Hematopoietic multipotent progenitor cell treated with erythropoietin and hydrocortisone succinate and interleukin-3 and kit ligand, for 15 days (in vitro differentiated cells): ENCODE measurements around the gene SPACDR.

Source experiments
- DNase-seq: peaks from one replicate; pipeline ENCODE4 v3.0.0-alpha.2; 2015; ENCODE audit warnings: low spot score

Gene SPACDR

DNA sequence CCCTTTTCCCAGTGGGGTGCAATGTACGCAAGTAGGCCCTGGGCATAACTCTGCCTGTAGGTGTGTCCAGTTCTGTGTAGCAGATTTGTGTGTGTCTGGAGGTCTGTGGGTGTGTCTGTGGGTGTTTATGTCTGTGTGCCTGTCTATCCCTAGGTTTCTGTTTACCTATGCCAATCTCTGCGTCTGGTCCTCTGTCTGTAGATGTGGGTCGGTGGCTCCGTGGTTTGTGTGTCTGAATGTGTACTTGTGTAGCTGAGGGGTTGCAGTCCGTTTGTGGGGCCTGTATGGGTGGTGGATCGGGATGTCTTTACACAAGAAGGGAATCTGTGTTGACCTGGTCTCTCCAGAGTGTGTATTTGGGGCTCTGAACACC is 20.6 kb upstream of the SPACDR start:
- DNase-seq: no peak

- peak; percentile 8 for DNase-seq
Measured at GRCh38 chr7:100483722-100484672, 19.9 kb upstream of the SPACDR start, which contains the start of gene NYAP1. Gene NYAP1, plus strand, starts transcription at chr7:100483927. Its CDS starts 1,385 bp downstream, at chr7:100485312.

- DNase-seq: peak; percentile 79
Measured at GRCh38 chr7:100483090-100483721, 19.1 kb upstream of the SPACDR start.

GRCh38 chr7:100482728-100483089 is 18.6 kb upstream of the SPACDR start:
- no peak for DNase-seq

- no peak for DNase-seq
Measured at GRCh38 chr7:100481466-100481865, 17.4 kb upstream of the SPACDR start.

DNA sequence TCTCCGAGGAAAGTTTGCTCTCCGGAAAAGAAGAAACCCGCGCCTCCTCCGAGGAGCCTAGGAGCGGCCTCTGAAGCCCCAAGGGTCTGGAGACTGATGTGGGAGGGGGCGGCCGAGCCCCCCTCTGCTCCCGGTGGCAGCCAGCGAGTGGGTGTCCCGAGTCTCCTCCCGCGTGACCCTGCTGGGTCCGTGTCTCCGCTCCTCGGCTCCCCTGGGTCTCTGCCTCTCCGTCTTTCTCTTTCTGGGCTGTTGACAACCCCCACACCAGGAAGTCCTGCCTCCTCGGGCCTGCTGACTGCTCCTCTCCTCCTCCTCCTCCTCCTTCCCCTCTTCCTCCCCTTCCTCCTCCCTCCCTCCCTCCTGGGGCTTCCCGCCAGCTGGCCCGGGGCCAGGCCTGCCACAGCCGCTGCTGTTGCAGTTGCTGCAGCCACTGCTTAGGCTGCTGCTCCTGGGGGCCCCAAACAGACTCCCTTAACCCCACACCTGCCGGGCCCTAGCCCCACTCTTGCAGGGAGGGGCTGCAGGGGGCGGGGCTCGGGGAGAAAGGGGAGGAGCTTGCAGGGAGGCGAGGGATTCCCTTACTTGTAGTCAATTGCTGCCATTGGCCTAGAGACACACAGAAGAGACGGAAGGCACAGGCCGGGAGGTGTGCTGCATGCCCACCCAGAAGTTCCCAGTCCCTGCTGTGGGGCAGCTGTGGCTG is 15.0 kb upstream of the SPACDR start, which contains the start of gene TSC22D4:
TSC22D4 (minus strand) TSS at position 257 of the 703 bp plus-strand sequence. CDS start 1,176 bp downstream, outside the sequence.
- peak; percentile 93 for DNase-seq

DNA sequence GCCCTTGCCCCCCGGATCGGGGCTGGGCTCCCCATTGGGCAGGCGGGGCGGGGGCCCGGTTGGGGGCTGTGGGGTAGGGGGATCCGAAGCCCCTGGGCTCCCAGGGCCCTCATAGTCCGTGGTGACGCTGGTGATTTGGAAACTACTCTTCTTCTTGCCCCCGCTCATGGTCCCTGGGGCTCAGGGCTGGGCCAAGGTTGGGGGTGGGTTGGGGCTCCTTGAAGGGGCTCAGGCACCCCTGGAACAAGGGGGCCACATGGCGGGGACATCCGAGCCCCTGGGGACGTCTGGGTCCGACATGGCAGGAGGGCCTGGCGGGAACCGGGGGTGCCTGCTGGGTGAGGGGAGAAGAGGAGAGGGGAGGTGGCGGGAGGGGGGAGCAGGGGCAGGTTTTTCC is 13.8 kb upstream of the SPACDR start:
- DNase-seq: no peak

GRCh38 chr7:100476903-100477870 is 13.1 kb upstream of the SPACDR start:
- DNase-seq: peak; percentile 52

DNA sequence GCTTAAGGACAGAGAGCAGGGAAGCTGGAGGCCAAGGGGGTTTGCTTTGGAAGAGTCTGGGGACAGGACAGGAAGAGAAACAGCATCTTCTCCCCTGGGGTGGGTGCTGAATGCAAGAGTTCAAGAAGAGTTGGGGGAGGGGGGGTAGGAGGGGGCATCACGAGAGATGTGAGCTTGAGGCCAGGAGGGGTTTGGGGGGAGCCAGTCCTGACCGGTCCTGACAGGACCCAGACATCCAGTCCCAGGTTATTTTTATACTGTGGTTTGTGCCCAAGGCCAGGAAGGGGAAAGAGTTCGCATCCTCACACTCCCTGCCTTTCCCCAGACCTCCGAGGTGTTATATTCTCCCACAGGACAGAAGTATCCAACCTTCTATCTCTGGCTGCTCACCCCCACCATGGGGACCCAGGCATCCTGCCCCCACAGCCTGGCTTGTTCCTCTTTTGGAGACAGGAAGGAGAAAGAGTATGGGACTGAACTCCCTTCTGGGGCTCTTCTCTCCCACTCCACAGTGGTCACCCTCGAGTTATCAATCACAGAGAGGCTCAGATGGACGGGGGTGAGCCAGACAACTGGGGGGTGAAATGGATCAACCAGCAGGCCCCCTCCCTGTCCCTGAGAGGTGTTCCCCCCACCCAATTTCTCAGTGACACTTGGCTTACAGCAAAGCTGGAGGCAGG is 12.2 kb upstream of the SPACDR start:
- no peak for DNase-seq

DNA sequence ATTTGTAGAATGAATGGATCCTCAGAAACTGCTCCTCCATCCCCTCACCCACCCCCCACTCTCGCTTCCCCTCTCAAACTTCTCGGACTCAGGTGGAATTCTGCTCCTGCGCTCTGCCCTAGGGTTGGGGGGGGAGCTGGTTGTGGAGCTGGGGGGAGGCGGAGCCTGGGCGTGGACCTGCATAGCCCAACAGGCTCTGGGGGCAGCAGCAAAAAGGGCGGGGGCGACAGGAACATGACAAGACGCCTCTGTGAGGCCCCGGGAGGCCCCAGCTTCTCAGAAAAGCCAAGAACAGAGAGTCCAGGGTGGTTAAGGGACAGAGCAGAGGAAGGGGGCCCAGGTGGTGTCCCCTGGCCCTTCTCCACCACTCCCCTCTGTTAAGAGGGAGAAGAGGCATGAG is 11.5 kb upstream of the SPACDR start:
- DNase-seq: peak; percentile 69

- DNase-seq: peak; percentile 45
Measured at GRCh38 chr7:100472854-100473499, 8.9 kb upstream of the SPACDR start.

DNA sequence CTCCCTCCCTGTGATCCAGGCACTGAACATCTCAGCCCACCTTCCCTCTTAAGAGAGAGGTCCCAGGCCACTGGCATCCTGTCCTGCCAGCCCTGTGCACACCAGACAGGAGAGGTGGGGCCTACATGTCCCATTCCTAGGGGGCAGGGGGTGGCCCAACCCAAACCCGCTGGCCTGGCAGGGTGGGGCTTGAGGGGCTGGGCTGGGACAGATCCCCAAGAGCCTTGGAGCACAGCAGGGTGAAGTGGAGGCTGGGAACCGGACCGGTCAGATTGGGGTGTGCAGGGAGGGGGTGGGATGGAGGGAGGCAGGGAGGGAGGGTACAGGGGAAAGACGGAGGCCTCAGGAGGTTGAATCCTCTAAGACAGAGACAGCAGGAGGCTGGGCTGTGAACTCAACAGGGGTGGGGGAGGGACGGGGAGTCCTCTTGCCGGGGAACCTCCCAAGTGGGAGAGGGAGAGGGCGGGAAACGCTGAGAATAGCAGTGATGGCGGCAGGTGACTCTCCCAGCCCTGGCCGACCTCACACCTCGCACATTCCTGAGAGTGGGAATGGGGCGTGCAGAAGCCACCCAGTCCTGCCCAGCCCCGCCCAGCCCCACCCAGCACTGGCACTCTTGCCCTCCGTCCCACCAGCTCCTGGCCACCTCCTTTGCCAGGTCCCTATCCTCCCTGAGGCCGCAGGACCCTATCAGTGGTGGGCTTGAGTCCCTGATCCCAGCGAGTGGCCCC is 8.2 kb upstream of the SPACDR start:
- DNase-seq: no peak

DNA sequence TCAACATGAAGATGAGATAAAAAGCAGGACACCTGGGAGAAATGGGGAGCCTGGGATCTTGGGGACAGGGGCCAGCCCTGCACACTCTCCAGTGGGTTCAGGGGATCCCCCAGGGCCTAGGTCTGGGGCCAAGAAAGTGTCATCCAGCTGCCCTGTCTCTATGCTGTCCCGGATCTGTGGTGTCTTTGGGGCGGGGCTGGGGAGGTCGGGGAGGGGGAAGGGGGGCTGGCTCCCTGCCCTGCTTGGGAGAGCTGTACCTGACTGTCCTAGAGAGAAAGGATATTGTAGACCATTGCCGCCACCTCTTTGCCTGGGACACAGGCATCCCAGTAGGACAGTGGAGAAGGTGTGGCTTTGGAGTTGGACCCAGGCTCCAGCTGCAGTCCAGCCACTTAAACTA is 7.0 kb upstream of the SPACDR start:
- DNase-seq: no peak

- DNase-seq: peak; percentile 83
Measured at GRCh38 chr7:100469227-100470044, 5.4 kb upstream of the SPACDR start.

- DNase-seq: no peak
Measured at GRCh38 chr7:100467638-100468373, 3.7 kb upstream of the SPACDR start.

- DNase-seq: no peak
Measured at GRCh38 chr7:100466653-100467605, 2.9 kb upstream of the SPACDR start.
